ENCODE results near the gene CCSER2.

CCSER2 gene

GRCh38 chr10:84473136-84473535 is 144.7 kb downstream of the CCSER2 start:
- in situ Hi-C loops (cut with MboI; ENCODE audit: low pct_unique_long_range_greater_than_20kb, low sequenced_read_pairs, unreplicated experiment): no loop called here

GRCh38 chr10:84477398-84478128 is 149.2 kb downstream of the CCSER2 start:
- no peak for DNase-seq (ENCODE audit: low spot score)
- in situ Hi-C loops (cut with MboI; ENCODE audit: low pct_unique_long_range_greater_than_20kb, low sequenced_read_pairs, unreplicated experiment): no loop called here
- TF ChIP-seq, protein P1, sequence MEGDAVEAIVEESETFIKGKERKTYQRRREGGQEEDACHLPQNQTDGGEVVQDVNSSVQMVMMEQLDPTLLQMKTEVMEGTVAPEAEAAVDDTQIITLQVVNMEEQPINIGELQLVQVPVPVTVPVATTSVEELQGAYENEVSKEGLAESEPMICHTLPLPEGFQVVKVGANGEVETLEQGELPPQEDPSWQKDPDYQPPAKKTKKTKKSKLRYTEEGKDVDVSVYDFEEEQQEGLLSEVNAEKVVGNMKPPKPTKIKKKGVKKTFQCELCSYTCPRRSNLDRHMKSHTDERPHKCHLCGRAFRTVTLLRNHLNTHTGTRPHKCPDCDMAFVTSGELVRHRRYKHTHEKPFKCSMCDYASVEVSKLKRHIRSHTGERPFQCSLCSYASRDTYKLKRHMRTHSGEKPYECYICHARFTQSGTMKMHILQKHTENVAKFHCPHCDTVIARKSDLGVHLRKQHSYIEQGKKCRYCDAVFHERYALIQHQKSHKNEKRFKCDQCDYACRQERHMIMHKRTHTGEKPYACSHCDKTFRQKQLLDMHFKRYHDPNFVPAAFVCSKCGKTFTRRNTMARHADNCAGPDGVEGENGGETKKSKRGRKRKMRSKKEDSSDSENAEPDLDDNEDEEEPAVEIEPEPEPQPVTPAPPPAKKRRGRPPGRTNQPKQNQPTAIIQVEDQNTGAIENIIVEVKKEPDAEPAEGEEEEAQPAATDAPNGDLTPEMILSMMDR (IDR thresholded peaks at IDR 0.05; ENCODE audit: extremely low read depth, insufficient read depth, missing control alignments): no peak

More at GRCh38 chr10:84473136-84473535, 144.7 kb downstream of the CCSER2 start:
- no peak for DNase-seq (ENCODE audit: low spot score)
- TF ChIP-seq, protein P1 (IDR thresholded peaks at IDR 0.05; ENCODE audit: extremely low read depth, insufficient read depth, missing control alignments): no peak

DNA sequence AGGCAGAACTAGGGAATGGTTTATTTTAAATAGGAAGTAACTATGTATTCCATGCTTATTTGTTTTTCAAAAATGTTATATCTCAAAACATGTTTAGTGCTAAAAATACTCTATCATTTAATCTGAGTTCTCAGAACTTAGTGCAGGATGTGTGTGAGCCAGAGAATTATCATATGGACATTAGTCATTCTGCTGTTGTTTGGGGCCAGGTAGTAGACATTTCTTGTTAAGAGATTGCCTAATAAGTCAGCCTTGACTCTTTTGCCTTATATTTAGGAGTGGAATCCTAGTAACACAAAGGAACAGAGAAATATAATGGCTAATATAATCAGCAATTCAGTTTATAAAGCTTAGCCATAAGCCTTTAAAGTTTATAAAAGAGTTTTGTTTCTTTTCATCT is 149.8 kb downstream of the CCSER2 start:
- no peak for DNase-seq (ENCODE audit: low spot score)
- TF ChIP-seq, protein P1 (IDR thresholded peaks at IDR 0.05; ENCODE audit: extremely low read depth, insufficient read depth, missing control alignments): no peak
- in situ Hi-C loops (cut with MboI; ENCODE audit: low pct_unique_long_range_greater_than_20kb, low sequenced_read_pairs, unreplicated experiment): no loop called here

DNA sequence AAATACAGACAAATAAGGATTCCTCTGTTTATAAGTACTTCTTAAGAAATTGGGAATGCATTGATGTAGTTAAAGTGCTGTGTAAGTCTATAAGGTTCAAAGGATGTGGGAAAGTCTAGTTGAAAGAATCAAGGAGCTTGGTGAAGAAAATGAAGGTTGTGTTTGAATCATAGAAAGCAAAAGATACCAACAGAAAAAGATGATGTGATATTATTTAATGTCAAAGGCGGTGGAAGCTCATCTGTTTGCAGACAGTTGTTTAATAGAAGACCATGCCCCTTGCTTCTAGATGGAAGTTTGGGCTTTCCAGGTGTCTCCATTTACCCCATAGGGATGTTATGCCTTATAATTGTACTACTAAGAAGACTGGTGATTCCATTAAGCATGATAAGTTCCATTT is 150.3 kb downstream of the CCSER2 start:
- TF ChIP-seq, protein P1 (IDR thresholded peaks at IDR 0.05; ENCODE audit: extremely low read depth, insufficient read depth, missing control alignments): no peak
- no peak for DNase-seq (ENCODE audit: low spot score)
- in situ Hi-C loops (cut with MboI; ENCODE audit: low pct_unique_long_range_greater_than_20kb, low sequenced_read_pairs, unreplicated experiment): no loop called here

DNA sequence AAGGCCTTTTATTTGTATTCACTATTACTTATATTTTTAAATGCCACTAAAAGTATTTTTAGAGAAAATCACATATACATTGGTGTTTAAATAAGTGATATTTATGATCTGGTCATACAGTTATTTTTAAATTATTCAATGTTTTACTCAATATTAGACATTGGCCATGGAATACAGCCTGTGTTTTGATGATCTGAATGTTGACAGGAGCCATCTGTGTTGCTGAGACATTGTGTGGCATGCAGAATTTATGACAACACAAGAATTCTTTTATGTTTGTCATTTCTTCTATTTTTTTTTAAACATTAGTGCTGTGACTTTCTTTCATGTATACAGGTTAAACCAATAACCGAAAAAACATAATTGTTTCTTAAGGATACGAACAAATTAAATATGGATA is 156.2 kb downstream of the CCSER2 start:
- in situ Hi-C loops (cut with MboI; ENCODE audit: low pct_unique_long_range_greater_than_20kb, low sequenced_read_pairs, unreplicated experiment): no loop called here
- TF ChIP-seq, protein P1 (IDR thresholded peaks at IDR 0.05; ENCODE audit: extremely low read depth, insufficient read depth, missing control alignments): no peak
- DNase-seq (ENCODE audit: low spot score): no peak

DNA sequence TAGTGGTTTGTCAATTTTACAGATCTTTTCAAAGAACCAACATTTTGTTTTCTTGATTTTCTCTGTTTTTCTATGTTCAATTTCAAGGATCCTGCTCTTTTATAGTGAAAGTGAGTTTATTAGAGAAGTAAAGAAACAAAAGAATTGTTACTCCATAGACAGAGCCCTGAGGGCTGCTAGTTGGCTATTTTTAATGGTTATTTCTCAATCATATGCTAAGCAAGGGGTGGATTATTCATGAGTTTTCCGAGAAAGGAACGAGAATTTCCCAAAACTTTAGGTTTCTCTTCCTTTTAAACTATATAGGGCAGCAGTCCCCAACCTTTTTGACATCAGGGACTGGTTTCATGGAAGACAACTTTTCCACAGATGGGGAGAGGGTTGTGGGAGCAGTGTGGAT is 165.0 kb downstream of the CCSER2 start:
- in situ Hi-C loops (cut with MboI; ENCODE audit: low pct_unique_long_range_greater_than_20kb, low sequenced_read_pairs, unreplicated experiment): no loop called here
- DNase-seq (ENCODE audit: low spot score): no peak
- TF ChIP-seq, protein P1 (IDR thresholded peaks at IDR 0.05; ENCODE audit: extremely low read depth, insufficient read depth, missing control alignments): no peak
